ENCODE results near the gene CPED1. TPM values are rescaled to one million over a fixed set of nuclear protein-coding genes. Genes with fewer than 3 reads are reported as not detected.

CPED1 gene
- total and polyA plus RNA-seq, 3 experiments from 2014 or later, result 0.09 to 0.27 TPM; not detected in 1

GRCh38 chr7:121334376-121334775 lies 345.9 kb downstream of the CPED1 start:
- DNase-seq, result no peak
- peaks cover 32 to 48% of the 10 kb centered on the region in 2 donors for H3K27me3 Mint-ChIP-seq
- H3K36me3 Mint-ChIP-seq, result peaks cover 0 to 4% (median 0%) of the 10 kb centered on the region in 3 donors
- Histone ChIP-seq H3K4me3 (ENCODE audit: low read length) (no peak overlapping the region), H3K4me1 (ENCODE audit: insufficient read depth, low read length) (peaks cover 8% of the 10 kb centered on the region), H3K9me3 (ENCODE audit: low read length) (no peaks in the 10 kb centered on the region), H3K36me3 (ENCODE audit: insufficient read depth, low read length) (no peaks in the 10 kb centered on the region), H3K27me3 (ENCODE audit: insufficient read depth, low read length, poor library complexity, severe bottlenecking) (peaks cover 27% of the 10 kb centered on the region), H3K27ac (ENCODE audit: low read depth, low read length) (no peak overlapping the region)
- peaks cover 10 to 13% (median 12%) of the 10 kb centered on the region in 3 donors for H3K4me1 Mint-ChIP-seq
- POLR2A ChIA-PET, result no interaction called here
- H3K27ac Mint-ChIP-seq, result no peak overlapping the region
- CTCF ChIA-PET, result no interaction called here
- no peak overlapping the region for H3K4me3 Mint-ChIP-seq
- no peaks in the 10 kb centered on the region for H3K9me3 Mint-ChIP-seq

- H3K4me3 ChIP-seq (ENCODE audit: low read length), result no peak overlapping the region
- H3K4me3 Mint-ChIP-seq, result no peak overlapping the region
- no peaks in the 10 kb centered on the region for H3K9me3 Mint-ChIP-seq
- no peak overlapping the region for H3K27ac ChIP-seq (ENCODE audit: low read depth, low read length)
- H3K4me1 ChIP-seq (ENCODE audit: insufficient read depth, low read length), result peaks cover 2% of the 10 kb centered on the region
- H3K36me3 ChIP-seq (ENCODE audit: insufficient read depth, low read length), result no peaks in the 10 kb centered on the region
- peaks cover 5 to 6% (median 6%) of the 10 kb centered on the region in 3 donors for H3K4me1 Mint-ChIP-seq
- no peaks in the 10 kb centered on the region for H3K9me3 ChIP-seq (ENCODE audit: low read length)
- H3K27me3 Mint-ChIP-seq, result peaks cover 26 to 41% of the 10 kb centered on the region in 2 donors
- DNase-seq, result no peak
- peaks cover 20% of the 10 kb centered on the region for H3K27me3 ChIP-seq (ENCODE audit: insufficient read depth, low read length, poor library complexity, severe bottlenecking)
- CTCF ChIA-PET, result no interaction called here
- no peak overlapping the region for H3K27ac Mint-ChIP-seq
- POLR2A ChIA-PET, result no interaction called here
- H3K36me3 Mint-ChIP-seq, result peaks cover 0 to 4% (median 0%) of the 10 kb centered on the region in 3 donors
Measured at GRCh38 chr7:121334875-121335648, 346.6 kb downstream of the CPED1 start.

GRCh38 chr7:121336579-121336978 lies 348.1 kb downstream of the CPED1 start:
- CTCF ChIA-PET, result no interaction called here

GRCh38 chr7:121337398-121337797 lies 348.9 kb downstream of the CPED1 start:
- Histone ChIP-seq H3K27me3 (ENCODE audit: insufficient read depth, low read length, poor library complexity, severe bottlenecking) (peaks cover 5% of the 10 kb centered on the region), H3K4me3 (ENCODE audit: low read length) (no peak overlapping the region), H3K27ac (ENCODE audit: low read depth, low read length) (no peak overlapping the region), H3K9me3 (ENCODE audit: low read length) (no peaks in the 10 kb centered on the region), H3K36me3 (ENCODE audit: insufficient read depth, low read length) (no peaks in the 10 kb centered on the region), H3K4me1 (ENCODE audit: insufficient read depth, low read length) (no peaks in the 10 kb centered on the region)
- Mint-ChIP-seq H3K27me3 (peaks cover 5 to 18% of the 10 kb centered on the region in 2 donors), H3K4me3 (no peak overlapping the region), H3K27ac (no peak overlapping the region), H3K36me3 (peaks cover 0 to 6% (median under 1%) of the 10 kb centered on the region in 3 donors), H3K4me1 (no peaks in the 10 kb centered on the region), H3K9me3 (no peaks in the 10 kb centered on the region)
- no peak for DNase-seq
- CTCF ChIA-PET, result no interaction called here
- POLR2A ChIA-PET, result no interaction called here

More at GRCh38 chr7:121336579-121336978, 348.1 kb downstream of the CPED1 start:
- H3K9me3 Mint-ChIP-seq, result no peaks in the 10 kb centered on the region
- Histone ChIP-seq H3K36me3 (ENCODE audit: insufficient read depth, low read length) (no peaks in the 10 kb centered on the region), H3K4me3 (ENCODE audit: low read length) (no peak overlapping the region), H3K27me3 (ENCODE audit: insufficient read depth, low read length, poor library complexity, severe bottlenecking) (peaks cover 9% of the 10 kb centered on the region), H3K4me1 (ENCODE audit: insufficient read depth, low read length) (no peaks in the 10 kb centered on the region), H3K9me3 (ENCODE audit: low read length) (no peaks in the 10 kb centered on the region), H3K27ac (ENCODE audit: low read depth, low read length) (no peak overlapping the region)
- H3K36me3 Mint-ChIP-seq, result peaks cover 0 to 4% (median 0%) of the 10 kb centered on the region in 3 donors
- no peak overlapping the region for H3K4me3 Mint-ChIP-seq
- no peaks in the 10 kb centered on the region for H3K4me1 Mint-ChIP-seq
- no peak overlapping the region for H3K27ac Mint-ChIP-seq
- H3K27me3 Mint-ChIP-seq, result peaks cover 13 to 26% of the 10 kb centered on the region in 2 donors
- POLR2A ChIA-PET, result no interaction called here
- DNase-seq, result no peak

- peaks cover 5 to 14% of the 10 kb centered on the region in 2 donors for H3K27me3 Mint-ChIP-seq
Measured at GRCh38 chr7:121339082-121339481, 350.6 kb downstream of the CPED1 start.

GRCh38 chr7:121341933-121342332 lies 353.4 kb downstream of the CPED1 start:
- no peak overlapping the region for H3K4me3 Mint-ChIP-seq
- Histone ChIP-seq H3K27me3 (ENCODE audit: insufficient read depth, low read length, poor library complexity, severe bottlenecking) (no peaks in the 10 kb centered on the region), H3K4me3 (ENCODE audit: low read length) (no peak overlapping the region), H3K36me3 (ENCODE audit: insufficient read depth, low read length) (no peaks in the 10 kb centered on the region), H3K9me3 (ENCODE audit: low read length) (no peaks in the 10 kb centered on the region), H3K27ac (ENCODE audit: low read depth, low read length) (no peak overlapping the region), H3K4me1 (ENCODE audit: insufficient read depth, low read length) (no peaks in the 10 kb centered on the region)
- H3K9me3 Mint-ChIP-seq, result no peaks in the 10 kb centered on the region
- ChIA-PET POLR2A (interaction anchor here (0.7 kb wide), 1 partner anchor 192 kb away, joined by 11 read pairs; no protein-coding TSS in a partner anchor), CTCF (interaction anchor here (1.5 kb wide), 1 partner anchor 25 kb away, joined by 3 read pairs; no protein-coding TSS in a partner anchor)
- no peak for DNase-seq
- H3K27me3 Mint-ChIP-seq, result no peaks in the 10 kb centered on the region
- no peaks in the 10 kb centered on the region for H3K4me1 Mint-ChIP-seq
- H3K36me3 Mint-ChIP-seq, result peaks cover 0 to 13% (median 9%) of the 10 kb centered on the region in 3 donors
- H3K27ac Mint-ChIP-seq, result peak overlapping the region in 1 of 8 donors; percentile 7

More at GRCh38 chr7:121339082-121339481, 350.6 kb downstream of the CPED1 start:
- H3K9me3 ChIP-seq (ENCODE audit: low read length), result no peaks in the 10 kb centered on the region
- no peaks in the 10 kb centered on the region for H3K36me3 ChIP-seq (ENCODE audit: insufficient read depth, low read length)
- H3K4me3 ChIP-seq (ENCODE audit: low read length), result no peak overlapping the region
- ChIA-PET POLR2A (no interaction called here), CTCF (no interaction called here)
- no peak overlapping the region for H3K27ac ChIP-seq (ENCODE audit: low read depth, low read length)
- H3K27me3 ChIP-seq (ENCODE audit: insufficient read depth, low read length, poor library complexity, severe bottlenecking), result peaks cover 5% of the 10 kb centered on the region
- no peak overlapping the region for H3K27ac Mint-ChIP-seq
- H3K4me1 ChIP-seq (ENCODE audit: insufficient read depth, low read length), result no peaks in the 10 kb centered on the region
- no peak for DNase-seq
- H3K36me3 Mint-ChIP-seq, result peaks cover 0 to 9% (median 4%) of the 10 kb centered on the region in 3 donors
- no peak overlapping the region for H3K4me3 Mint-ChIP-seq
- H3K9me3 Mint-ChIP-seq, result no peaks in the 10 kb centered on the region
- no peaks in the 10 kb centered on the region for H3K4me1 Mint-ChIP-seq

GRCh38 chr7:121342631-121343030 lies 354.1 kb downstream of the CPED1 start:
- ChIA-PET POLR2A (no interaction called here), CTCF (interaction anchor here (1.2 to 1.5 kb wide), 2 partner anchors 24 to 210 kb away, joined by 3 read pairs; no protein-coding TSS in a partner anchor)
- DNase-seq, result no peak
- Mint-ChIP-seq H3K9me3 (no peaks in the 10 kb centered on the region), H3K4me3 (no peak overlapping the region), H3K27ac (no peak overlapping the region), H3K36me3 (peaks cover 0 to 20% (median 12%) of the 10 kb centered on the region in 3 donors), H3K27me3 (no peaks in the 10 kb centered on the region), H3K4me1 (no peaks in the 10 kb centered on the region)
- Histone ChIP-seq H3K4me1 (ENCODE audit: insufficient read depth, low read length) (no peaks in the 10 kb centered on the region), H3K9me3 (ENCODE audit: low read length) (no peaks in the 10 kb centered on the region), H3K36me3 (ENCODE audit: insufficient read depth, low read length) (no peaks in the 10 kb centered on the region), H3K4me3 (ENCODE audit: low read length) (no peak overlapping the region), H3K27me3 (ENCODE audit: insufficient read depth, low read length, poor library complexity, severe bottlenecking) (no peaks in the 10 kb centered on the region), H3K27ac (ENCODE audit: low read depth, low read length) (no peak overlapping the region)

- Mint-ChIP-seq H3K9me3 (no peaks in the 10 kb centered on the region), H3K4me1 (no peaks in the 10 kb centered on the region), H3K36me3 (peaks cover 0 to 21% (median 12%) of the 10 kb centered on the region in 3 donors), H3K27ac (no peak overlapping the region), H3K4me3 (no peak overlapping the region), H3K27me3 (no peaks in the 10 kb centered on the region)
- Histone ChIP-seq H3K27ac (ENCODE audit: low read depth, low read length) (no peak overlapping the region), H3K9me3 (ENCODE audit: low read length) (no peaks in the 10 kb centered on the region), H3K4me3 (ENCODE audit: low read length) (no peak overlapping the region), H3K27me3 (ENCODE audit: insufficient read depth, low read length, poor library complexity, severe bottlenecking) (no peaks in the 10 kb centered on the region), H3K36me3 (ENCODE audit: insufficient read depth, low read length) (no peaks in the 10 kb centered on the region), H3K4me1 (ENCODE audit: insufficient read depth, low read length) (no peaks in the 10 kb centered on the region)
- ChIA-PET CTCF (interaction anchor here (1.2 to 1.5 kb wide), 2 partner anchors 24 to 209 kb away, joined by 3 read pairs; no protein-coding TSS in a partner anchor), POLR2A (no interaction called here)
- no peak for DNase-seq
Measured at GRCh38 chr7:121343302-121343701, 354.8 kb downstream of the CPED1 start.

All from CD8-positive, alpha-beta memory T cell (primary cell).